Heart left ventricle (tissue), 13 donors: Measurements from ENCODE around the gene IFI27.

Experiments used
- CTCF ChIP-seq, 12 donors: fragments of 200-600 bp; sonication (generic) in 4 of 12; IDR thresholded peaks; one replicate each; pipeline versions ENCODE4 v1.5.0 to v1.8.0; 2018 to 2022; ENCODE audit warnings: antibody characterized with exemption in 12 of 12, mild to moderate bottlenecking in 5 of 12
- POLR2A ChIP-seq, 2 donors: fragments of 450-650 bp; IDR thresholded peaks; one replicate each; pipeline ENCODE4 v1.6.1; 2017; ENCODE audit warnings: antibody characterized with exemption in 2 of 2, mild to moderate bottlenecking in 2 of 2, moderate library complexity in 2 of 2
- donor health status: ischemic (EF 13 %, LVEDD 7.1; RV severe dilation, severe dysfunction).
- donor health status: DM: no; HTN: yes; CAD: no.
- donor health status: DM: no; HTN: no; CAD: no.
- donor health status: ischemic (EF 25% LVEDD 6.9; RV normal size, moderate dysfunction).
- donor health status: ischemic (EF 25% LVEDD 5.7; RV mildly dilated, moderate dysfunction).
- donor health status: ischemic (EF 35%, LVEDD 5.7; RV mildly dilated, moderate dysfunction).
- donor health status: nonischemic (EF 11% LVEDD 7.7; RV severe dilation, severe dysfunction).
- donor health status: DM: yes; HTN: yes; CAD: no.
- donor health status: PGD.
- donor health status: ischemic (EF 29% LVEDD 5.4; RV normal size, mild dysfunction).
- donor health status: nonischemic (EF 23%, LVEDD 6.1; RV moderate dilation, normal function).

- TF ChIP-seq CTCF (IDR thresholded peaks at IDR 0.05) = no peak
- no peak for TF ChIP-seq POLR2A (IDR thresholded peaks at IDR 0.05)
These were observed 7.6 kb upstream of the IFI27 start for GRCh38 chr14:94102768-94103482.
